ENCODE data around the gene DDO.

The DDO gene

GRCh38 chr6:110419028-110419739 lies 3.8 kb upstream of the DDO start:
- no peak for DNase-seq (ENCODE audit: low read depth)

DNA sequence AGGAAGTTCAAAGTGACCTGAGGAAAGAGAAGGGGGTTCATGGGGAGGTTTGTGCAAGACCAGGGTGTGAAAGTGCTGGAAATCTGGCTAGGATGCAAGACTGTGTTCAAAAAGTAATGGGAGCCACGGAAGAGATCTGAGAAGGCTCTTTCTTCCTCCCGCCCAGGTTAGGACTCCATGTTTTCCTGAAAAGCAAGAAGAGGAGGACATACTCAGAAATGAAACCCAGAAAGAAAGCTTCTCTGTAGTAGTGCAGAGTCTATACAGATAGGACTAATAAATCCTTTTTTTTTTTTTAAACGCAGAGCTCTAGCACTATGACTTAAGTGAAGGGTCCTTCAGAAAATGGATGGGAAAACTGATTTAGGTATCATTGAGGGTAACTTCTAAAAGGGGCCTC lies 3.2 kb upstream of the DDO start:
- no peak for DNase-seq (ENCODE audit: low read depth)

GRCh38 chr6:110414669-110415068 lies 706 bp downstream of the DDO start:
- no peak for DNase-seq (ENCODE audit: low read depth)

DNA sequence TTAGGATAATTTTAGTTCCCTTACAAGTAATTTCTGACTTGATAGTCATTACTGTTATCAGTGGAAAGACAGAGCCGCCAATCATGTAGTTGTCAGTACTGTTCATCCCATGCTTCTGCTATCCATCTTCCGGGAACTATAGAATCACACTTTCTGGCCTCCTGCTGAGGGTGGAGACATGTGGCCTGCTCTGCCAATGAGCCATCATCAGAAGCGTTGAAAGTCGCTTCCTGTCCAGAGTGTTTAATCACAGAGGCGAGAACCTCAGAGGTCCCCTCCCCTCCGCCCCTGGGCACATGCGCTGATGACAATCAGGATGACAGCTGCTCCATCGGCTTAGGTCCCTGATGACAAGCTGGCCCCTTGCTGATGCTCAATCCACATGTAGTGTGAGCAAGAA lies 3.0 kb downstream of the DDO start:
- no peak for DNase-seq (ENCODE audit: low read depth)

- no peak for DNase-seq (ENCODE audit: low read depth)
Measured at GRCh38 chr6:110410511-110410910, 4.9 kb downstream of the DDO start.

DNA sequence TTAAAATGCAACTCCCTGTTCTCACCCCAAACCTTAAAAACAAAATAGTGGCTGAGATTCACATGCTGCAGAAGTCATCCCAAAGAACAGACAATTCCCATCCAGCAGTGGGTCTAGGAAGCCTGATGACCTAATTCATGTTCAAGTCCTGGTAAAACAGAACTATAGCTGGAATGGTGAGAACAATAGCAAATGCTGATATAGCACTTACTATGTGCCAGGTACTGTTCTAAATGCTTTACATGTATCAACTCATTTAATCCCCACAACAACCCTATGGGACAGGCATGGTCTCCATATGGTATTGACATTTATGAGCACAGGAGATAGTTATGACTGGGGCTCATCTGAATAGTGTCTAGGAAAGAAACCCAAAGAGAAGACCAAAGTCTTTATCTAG lies 5.6 kb downstream of the DDO start:
- no peak for DNase-seq (ENCODE audit: low read depth)

GRCh38 chr6:110408901-110409300 lies 6.5 kb downstream of the DDO start:
- no peak for DNase-seq (ENCODE audit: low read depth)

- DNase-seq (ENCODE audit: low read depth), result no peak
Measured at GRCh38 chr6:110404607-110405006, 10.8 kb downstream of the DDO start.

- no peak for DNase-seq (ENCODE audit: low read depth)
Measured at GRCh38 chr6:110401585-110402176, 13.7 kb downstream of the DDO start.

DNA sequence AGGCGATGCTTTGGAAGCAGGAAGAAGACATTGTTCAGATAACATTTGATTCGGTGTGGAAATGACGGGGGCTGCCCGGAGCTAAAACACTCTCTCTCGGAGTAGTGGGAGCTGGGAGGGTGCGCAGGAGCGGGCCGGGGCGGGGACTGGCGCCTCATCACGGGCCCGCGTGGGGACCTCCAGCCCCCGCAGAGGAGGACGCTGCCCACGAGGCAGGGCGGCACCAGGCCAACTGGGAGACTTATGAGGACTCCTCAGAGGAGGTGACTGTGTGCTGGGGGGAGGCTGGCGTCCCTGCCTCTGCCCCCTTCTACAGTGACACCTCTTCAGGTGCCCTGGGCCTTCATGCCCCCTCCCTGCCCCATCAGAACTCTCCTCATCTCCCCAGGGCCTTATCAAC lies 15.2 kb downstream of the DDO start:
- DNase-seq (ENCODE audit: low read depth), result no peak

GRCh38 chr6:110399219-110400071 lies 15.9 kb downstream of the DDO start:
- no peak for DNase-seq (ENCODE audit: low read depth)

DNA sequence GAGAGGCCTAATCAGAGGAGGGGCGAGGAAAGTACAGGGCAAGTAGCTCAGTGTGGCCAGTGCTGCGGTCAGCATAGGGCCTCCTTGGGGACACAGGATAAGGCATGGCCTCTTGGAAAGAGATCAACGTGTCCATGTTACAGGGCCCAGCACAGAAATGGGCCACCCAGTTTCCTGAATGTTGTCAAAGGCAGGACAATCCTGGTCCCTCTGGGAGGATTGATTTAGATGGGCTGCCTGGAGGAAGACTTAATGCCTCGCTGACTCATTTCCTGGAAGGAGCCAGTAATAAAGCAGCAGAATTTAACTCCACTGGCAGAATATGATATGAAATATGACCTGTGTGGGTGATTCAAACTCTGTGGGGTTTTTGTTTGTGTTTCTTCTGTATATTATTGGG lies 16.6 kb downstream of the DDO start:
- no peak for DNase-seq (ENCODE audit: low read depth)

DNA sequence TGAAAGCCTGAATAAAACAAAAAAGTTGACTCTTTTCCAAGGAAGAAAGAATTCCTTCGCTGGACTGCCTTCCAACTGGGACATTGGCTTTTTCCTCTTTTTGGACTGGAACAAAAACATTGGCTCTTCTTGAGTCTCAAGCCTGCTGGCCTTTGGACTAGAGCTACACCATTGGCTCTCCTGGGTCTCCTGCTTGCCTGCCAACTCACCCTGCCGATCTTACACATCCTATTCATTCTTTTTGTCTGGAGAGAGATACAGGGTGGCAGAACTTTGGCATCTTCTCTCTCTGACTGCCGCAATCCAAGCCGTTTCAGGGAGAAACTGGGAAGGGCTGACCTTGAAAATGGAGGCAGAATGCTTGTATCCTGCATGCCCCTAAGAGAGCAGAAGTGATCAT lies 20.2 kb downstream of the DDO start:
- DNase-seq (ENCODE audit: low read depth), result no peak

GRCh38 chr6:110394409-110394808 lies 21.0 kb downstream of the DDO start:
- no peak for DNase-seq (ENCODE audit: low read depth)

DNA sequence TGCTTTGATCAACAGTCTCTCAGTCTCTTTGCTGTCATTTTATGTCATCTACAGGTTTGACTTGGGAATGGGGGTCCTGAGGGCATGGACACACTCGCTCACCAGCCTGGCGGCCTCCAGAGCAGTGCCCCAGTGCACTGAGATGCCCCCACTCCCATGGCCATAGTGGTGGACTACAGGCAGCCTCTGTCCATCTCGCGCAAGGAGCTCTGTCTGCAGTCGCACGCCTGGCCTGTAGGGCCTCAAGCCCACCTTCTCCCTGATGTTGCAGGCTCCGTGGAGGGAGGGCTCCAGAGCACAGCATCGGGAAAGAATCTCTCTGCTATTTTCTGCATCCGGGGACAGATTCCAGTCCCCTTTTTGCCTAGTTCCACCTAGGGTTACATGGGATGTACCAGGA lies 22.6 kb downstream of the DDO start:
- no peak for DNase-seq (ENCODE audit: low read depth)

- DNase-seq (ENCODE audit: low read depth), result no peak
Measured at GRCh38 chr6:110390404-110390803, 25.0 kb downstream of the DDO start.

GRCh38 chr6:110389689-110390382 lies 25.5 kb downstream of the DDO start:
- no peak for DNase-seq (ENCODE audit: low read depth)

DNA sequence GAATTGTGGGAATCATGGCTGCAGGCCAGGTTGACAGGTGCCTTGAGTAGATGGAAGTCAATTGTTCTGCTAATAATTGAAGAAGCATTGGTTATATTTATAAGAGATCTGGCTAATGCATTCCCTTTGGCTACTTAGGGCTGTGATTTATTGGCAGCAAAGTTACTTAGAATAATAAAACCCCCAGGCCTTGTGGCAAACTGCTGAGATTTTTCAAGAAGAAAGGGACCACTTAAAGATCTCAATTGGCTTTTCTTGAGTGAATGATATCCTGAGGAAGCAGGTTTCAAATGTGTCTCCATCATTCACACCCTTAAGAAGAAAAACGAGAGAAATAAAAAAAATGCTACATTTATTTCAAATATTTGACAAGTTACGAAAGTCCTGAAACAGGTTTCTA lies 27.4 kb downstream of the DDO start:
- DNase-seq (ENCODE audit: low read depth), result no peak

DNA sequence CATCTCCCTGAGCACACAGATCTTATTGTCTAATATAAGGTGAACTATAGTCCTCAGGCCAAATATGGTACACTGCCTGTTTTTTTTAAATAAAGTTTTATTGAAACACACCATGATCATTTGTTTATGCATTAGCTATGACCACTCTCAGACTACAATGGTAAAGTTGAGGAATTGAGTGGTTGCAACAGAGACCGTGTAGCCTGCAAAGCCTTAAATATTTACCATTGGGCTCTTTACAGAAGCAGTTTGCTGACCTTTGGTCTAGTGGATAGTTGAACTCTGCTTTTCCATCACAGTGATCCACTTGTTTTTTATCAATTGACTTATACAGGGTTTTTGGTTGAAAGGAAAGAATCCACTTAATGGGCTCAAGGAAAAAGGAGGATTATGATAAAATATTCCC lies 29.9 kb downstream of the DDO start:
- no peak for DNase-seq (ENCODE audit: low read depth)

DNA sequence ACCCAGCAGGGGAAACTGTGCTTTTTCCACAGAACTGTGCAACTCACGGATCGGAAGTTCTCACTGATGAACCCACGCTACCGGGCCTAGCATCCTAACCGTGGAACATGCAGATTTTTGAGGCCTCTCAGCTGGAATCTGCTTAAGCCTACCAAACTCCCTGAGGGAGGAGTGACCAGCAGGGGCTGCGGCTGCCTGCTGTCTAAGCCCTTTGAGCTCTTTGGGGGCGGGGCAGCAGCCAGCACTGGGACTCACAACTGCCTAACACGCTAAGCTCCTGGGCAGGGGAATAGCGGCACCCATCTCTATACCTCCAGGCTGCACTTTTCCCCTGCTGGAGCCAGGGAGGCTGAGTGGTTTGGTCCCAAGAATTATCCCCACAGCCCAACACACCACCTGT lies 36.8 kb downstream of the DDO start:
- no peak for DNase-seq (ENCODE audit: low read depth)

GRCh38 chr6:110369066-110369465 lies 46.3 kb downstream of the DDO start:
- DNase-seq (ENCODE audit: low read depth), result no peak

DNA sequence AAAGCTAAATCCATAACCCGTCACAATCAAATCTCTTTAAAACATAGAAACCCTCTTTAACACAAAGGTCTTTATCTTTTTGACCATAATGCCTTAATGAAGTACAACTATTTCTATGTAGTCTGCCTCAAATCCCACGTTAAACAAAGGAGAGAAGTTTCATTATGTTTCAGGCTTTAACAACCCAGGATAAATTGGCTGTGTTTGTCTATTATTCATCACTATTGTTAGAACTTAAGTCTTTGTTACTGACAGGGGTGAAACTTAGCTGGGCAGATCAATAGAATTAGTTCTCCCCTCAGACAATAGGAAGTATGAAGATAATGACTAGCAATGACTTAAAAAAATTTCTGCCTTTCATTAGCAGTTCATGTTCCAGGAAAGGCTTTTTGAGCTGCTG lies 47.1 kb downstream of the DDO start:
- DNase-seq (ENCODE audit: low read depth), result no peak

DNA sequence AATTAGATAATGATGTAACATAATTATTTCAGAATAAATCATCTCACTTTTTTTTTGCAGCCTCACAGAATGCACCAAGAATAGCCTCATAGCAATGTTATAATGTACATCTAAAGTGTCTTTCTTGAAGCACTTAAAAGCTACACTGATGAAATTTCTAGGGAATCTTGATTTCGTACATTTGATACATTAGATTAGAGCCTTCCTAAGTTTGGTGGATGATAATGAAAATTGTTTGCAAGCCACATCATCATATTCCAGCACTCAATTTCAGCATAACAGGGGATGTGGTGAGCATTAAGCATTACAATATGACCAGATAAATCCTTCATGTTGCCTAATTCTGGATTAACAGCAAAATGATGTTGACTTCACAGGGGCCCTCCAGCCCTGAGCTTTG lies 47.5 kb downstream of the DDO start:
- DNase-seq (ENCODE audit: low read depth), result no peak

Measured in stimulated activated CD8-positive, alpha-beta memory T cell treated with anti-CD3 and anti-CD28 coated beads, Interleukin-7, amount 100 ng/mL, for 24 hours (primary cell).